B cell (primary cell): ENCODE data around the gene HHAT.

ENCODE experiments used
- EZH2 ChIP-seq: IDR thresholded peaks from 2 replicates; pipeline ENCODE4 v1.6.1; 2012; ENCODE audit warnings: borderline replicate concordance, low read depth, mild to moderate bottlenecking, moderate library complexity, low read length; ENCODE audit not compliant: insufficient read depth, poor library complexity, severe bottlenecking
- TF ChIP-seq, protein P1 (sequence below): fragments of 200-600 bp; IDR thresholded peaks from one replicate; pipeline ENCODE4 v1.8.0; 2022; ENCODE audit warnings: antibody characterized with exemption, mild to moderate bottlenecking

DNA sequence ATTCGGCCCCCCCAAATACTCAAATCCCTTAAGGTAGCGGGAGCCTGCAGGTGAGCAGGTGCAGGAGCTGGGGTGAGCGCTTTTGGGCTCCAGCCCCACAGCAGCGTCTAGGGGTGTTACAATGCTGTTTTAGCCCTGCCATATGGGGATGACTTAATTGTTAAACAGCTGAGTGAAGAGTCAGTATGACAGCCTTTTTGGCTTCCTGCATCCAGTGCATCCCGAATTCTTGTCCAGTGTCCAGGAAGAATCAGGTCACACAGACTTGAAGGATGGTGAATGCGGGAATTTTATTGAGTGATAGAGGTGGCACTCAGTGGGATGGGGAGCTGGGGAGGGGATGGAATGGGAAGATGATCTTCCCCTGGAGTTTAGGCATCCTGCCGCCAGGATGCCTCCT is 30.4 kb upstream of the HHAT start:
- TF ChIP-seq, protein P1, sequence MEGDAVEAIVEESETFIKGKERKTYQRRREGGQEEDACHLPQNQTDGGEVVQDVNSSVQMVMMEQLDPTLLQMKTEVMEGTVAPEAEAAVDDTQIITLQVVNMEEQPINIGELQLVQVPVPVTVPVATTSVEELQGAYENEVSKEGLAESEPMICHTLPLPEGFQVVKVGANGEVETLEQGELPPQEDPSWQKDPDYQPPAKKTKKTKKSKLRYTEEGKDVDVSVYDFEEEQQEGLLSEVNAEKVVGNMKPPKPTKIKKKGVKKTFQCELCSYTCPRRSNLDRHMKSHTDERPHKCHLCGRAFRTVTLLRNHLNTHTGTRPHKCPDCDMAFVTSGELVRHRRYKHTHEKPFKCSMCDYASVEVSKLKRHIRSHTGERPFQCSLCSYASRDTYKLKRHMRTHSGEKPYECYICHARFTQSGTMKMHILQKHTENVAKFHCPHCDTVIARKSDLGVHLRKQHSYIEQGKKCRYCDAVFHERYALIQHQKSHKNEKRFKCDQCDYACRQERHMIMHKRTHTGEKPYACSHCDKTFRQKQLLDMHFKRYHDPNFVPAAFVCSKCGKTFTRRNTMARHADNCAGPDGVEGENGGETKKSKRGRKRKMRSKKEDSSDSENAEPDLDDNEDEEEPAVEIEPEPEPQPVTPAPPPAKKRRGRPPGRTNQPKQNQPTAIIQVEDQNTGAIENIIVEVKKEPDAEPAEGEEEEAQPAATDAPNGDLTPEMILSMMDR = no peak
- no peak for TF ChIP-seq EZH2
